Colonic mucosa (tissue), 4 donors: Measurements from ENCODE around the gene RHOF. TPM values are rescaled to one million over a fixed set of nuclear protein-coding genes. Genes with fewer than 3 reads are reported as not detected.

Experiments
- DNase-seq: peaks from one replicate; pipeline ENCODE4 v3.0.0-alpha.2; 2020
- H3K27ac ChIP-seq: fragments of 200-600 bp; one replicate; pipeline ENCODE4 v1.8.0; 2021
- H3K27me3 ChIP-seq: fragments of 200-600 bp; one replicate; pipeline ENCODE4 v1.8.0; 2021
- H3K36me3 ChIP-seq: fragments of 200-600 bp; one replicate; pipeline ENCODE4 v1.8.0; 2021
- H3K4me1 ChIP-seq: fragments of 200-600 bp; one replicate; pipeline ENCODE4 v1.8.0; 2021; ENCODE audit warnings: mild to moderate bottlenecking
- H3K4me3 ChIP-seq: fragments of 200-600 bp; one replicate; pipeline ENCODE4 v1.8.0; 2021
- H3K9ac ChIP-seq, 2 donors: one replicate each; pipeline ENCODE4 v1.7.0; 2013; ENCODE audit warnings: control low read depth in 2 of 2, low read depth in 2 of 2, low read length in 2 of 2
- H3K9me3 ChIP-seq: fragments of 200-600 bp; one replicate; pipeline ENCODE4 v1.8.0; 2021
- intact Hi-C: fragments of 100-400 bp; cut with DNase I; formaldehyde crosslinking; loops from one replicate; pipeline ENCODE4 v1.14.1; 2022
- total RNA-seq, 2 donors: library from RNA; stranded (reverse); fragmentation: NEBNext Ultra II Directional in 1 of 2; extraction: Animal tissue kit (Norgen Biotek cat#: 25700) in 1 of 2; gene quantifications; one replicate each; pipeline ENCODE4 v1.2.1, GENCODE V29; 2021
- TF ChIP-seq, protein P1 (sequence below): fragments of 200-600 bp; IDR thresholded peaks from one replicate; pipeline ENCODE4 v1.8.0; 2022; ENCODE audit warnings: antibody characterized with exemption, mild to moderate bottlenecking
- donor health status: healthy.
- donor health status: DM: no; HTN: no; CAD: no.
- donor health status: DM: no; HTN: no; CAD: no.

RHOF gene
- total RNA-seq, 2 donors from 2014 or later: 58.0 to 74.5 TPM

- intact Hi-C loops: no loop called here
- Histone ChIP-seq H3K9ac (no peak overlapping the region), H3K9me3 (no peaks in the 10 kb centered on the region), H3K27ac (no peak overlapping the region), H3K36me3 (peaks cover 20% of the 10 kb centered on the region), H3K27me3 (no peaks in the 10 kb centered on the region), H3K4me1 (no peaks in the 10 kb centered on the region), H3K4me3 (no peak overlapping the region)
- DNase-seq: no peak
- TF ChIP-seq, protein P1, sequence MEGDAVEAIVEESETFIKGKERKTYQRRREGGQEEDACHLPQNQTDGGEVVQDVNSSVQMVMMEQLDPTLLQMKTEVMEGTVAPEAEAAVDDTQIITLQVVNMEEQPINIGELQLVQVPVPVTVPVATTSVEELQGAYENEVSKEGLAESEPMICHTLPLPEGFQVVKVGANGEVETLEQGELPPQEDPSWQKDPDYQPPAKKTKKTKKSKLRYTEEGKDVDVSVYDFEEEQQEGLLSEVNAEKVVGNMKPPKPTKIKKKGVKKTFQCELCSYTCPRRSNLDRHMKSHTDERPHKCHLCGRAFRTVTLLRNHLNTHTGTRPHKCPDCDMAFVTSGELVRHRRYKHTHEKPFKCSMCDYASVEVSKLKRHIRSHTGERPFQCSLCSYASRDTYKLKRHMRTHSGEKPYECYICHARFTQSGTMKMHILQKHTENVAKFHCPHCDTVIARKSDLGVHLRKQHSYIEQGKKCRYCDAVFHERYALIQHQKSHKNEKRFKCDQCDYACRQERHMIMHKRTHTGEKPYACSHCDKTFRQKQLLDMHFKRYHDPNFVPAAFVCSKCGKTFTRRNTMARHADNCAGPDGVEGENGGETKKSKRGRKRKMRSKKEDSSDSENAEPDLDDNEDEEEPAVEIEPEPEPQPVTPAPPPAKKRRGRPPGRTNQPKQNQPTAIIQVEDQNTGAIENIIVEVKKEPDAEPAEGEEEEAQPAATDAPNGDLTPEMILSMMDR: no peak
These were observed 38.2 kb upstream of the RHOF start for GRCh38 chr12:121831571-121832245.

- intact Hi-C loops: no loop called here
- TF ChIP-seq, protein P1: no peak
- no peak overlapping the region for H3K27ac ChIP-seq
- no peak overlapping the region for H3K4me3 ChIP-seq
- no peak for DNase-seq
- no peaks in the 10 kb centered on the region for H3K9me3 ChIP-seq
- H3K27me3 ChIP-seq: no peaks in the 10 kb centered on the region
- H3K4me1 ChIP-seq: no peaks in the 10 kb centered on the region
- no peak overlapping the region for H3K9ac ChIP-seq
- peaks cover 20% of the 10 kb centered on the region for H3K36me3 ChIP-seq
These were observed 37.2 kb upstream of the RHOF start for GRCh38 chr12:121830588-121831265.

GRCh38 chr12:121830134-121830533 is 36.6 kb upstream of the RHOF start:
- no peaks in the 10 kb centered on the region for H3K4me1 ChIP-seq
- DNase-seq: no peak
- TF ChIP-seq, protein P1: no peak
- no peaks in the 10 kb centered on the region for H3K9me3 ChIP-seq
- intact Hi-C loops: no loop called here
- no peak overlapping the region for H3K4me3 ChIP-seq
- H3K27me3 ChIP-seq: no peaks in the 10 kb centered on the region
- peaks cover 20% of the 10 kb centered on the region for H3K36me3 ChIP-seq
- no peak overlapping the region for H3K27ac ChIP-seq
- no peak overlapping the region for H3K9ac ChIP-seq

DNA sequence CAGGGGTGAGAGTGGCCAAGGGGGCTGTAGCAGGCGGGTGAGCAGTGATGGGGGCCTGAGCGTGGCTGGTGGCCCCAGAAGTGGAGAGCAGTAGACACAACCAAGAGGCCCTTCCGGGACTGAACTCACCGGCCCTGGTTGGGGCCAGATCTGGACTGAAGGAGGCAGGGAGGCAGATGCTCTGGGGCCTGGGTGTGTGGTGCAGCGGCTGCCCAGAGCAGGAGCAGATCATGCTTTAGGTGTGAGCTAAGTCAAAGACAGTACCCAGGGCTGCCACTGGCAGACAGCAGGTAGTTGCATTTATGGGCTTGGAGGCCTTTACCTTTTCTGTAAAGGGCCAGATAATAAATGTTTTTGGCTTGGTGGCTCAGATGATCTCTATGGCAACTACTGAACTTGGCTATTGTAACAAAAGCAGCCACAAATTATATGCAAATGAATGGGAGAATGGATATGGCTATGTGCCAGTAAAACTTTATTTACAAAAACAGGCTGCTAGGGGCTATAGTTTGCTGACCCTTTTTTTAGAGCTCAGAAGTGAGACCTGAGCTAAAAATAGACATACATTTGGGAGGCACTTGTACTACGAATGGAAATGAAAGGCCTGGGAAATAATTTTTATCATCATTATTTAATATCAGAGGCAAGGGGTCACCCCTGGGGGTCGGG is 35.9 kb upstream of the RHOF start:
- H3K27me3 ChIP-seq: no peaks in the 10 kb centered on the region
- H3K9ac ChIP-seq: no peak overlapping the region
- no peaks in the 10 kb centered on the region for H3K9me3 ChIP-seq
- no peak overlapping the region for H3K27ac ChIP-seq
- H3K4me1 ChIP-seq: no peaks in the 10 kb centered on the region
- TF ChIP-seq, protein P1: no peak
- intact Hi-C loops: no loop called here
- H3K4me3 ChIP-seq: no peak overlapping the region
- peaks cover 20% of the 10 kb centered on the region for H3K36me3 ChIP-seq
- no peak for DNase-seq

DNA sequence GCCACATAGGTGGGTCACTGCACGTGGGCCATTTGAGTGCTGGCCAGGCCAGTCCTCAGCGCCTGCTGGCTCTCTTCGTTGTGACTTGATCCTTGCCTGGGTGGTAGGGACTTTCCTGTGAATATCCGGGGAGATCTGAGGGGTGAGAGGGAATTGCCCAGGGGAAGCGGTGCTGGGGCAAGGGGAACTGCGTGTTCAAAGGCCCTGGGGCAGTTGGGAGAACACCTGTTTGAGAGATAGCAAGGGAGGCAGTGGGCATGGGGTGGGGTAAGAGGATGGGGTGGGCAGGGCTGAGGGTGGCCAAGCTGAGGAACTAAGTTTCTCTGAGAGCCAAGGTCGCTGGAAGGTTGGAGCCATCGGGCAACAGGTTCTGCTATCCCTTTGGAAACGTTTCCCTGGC is 35.3 kb upstream of the RHOF start:
- H3K9me3 ChIP-seq: no peaks in the 10 kb centered on the region
- no peak for DNase-seq
- no peak overlapping the region for H3K4me3 ChIP-seq
- no peak overlapping the region for H3K27ac ChIP-seq
- H3K36me3 ChIP-seq: peaks cover 20% of the 10 kb centered on the region
- no peak overlapping the region for H3K9ac ChIP-seq
- no peaks in the 10 kb centered on the region for H3K27me3 ChIP-seq
- TF ChIP-seq, protein P1: no peak
- intact Hi-C loops: no loop called here
- H3K4me1 ChIP-seq: no peaks in the 10 kb centered on the region
